DMS79 treated with DMSO at 0.1 percent for 48 hours (cell line): Measurements from ENCODE around the gene GPC6.

Experiments
- DNase-seq: peaks from one replicate; lab custom pipeline; 2025; lab: John Stamatoyannopoulos, UW

The GPC6 gene

GRCh38 chr13:93775507-93776108 is 549.0 kb downstream of the GPC6 start:
- no peak for DNase-seq

GRCh38 chr13:93776936-93777335 is 550.3 kb downstream of the GPC6 start:
- DNase-seq: no peak

GRCh38 chr13:93777504-93777903 is 550.9 kb downstream of the GPC6 start:
- DNase-seq: no peak

- no peak for DNase-seq
These were observed 551.9 kb downstream of the GPC6 start for GRCh38 chr13:93778548-93778947.

- no peak for DNase-seq
These were observed 557.6 kb downstream of the GPC6 start for GRCh38 chr13:93784191-93784590.

GRCh38 chr13:93786846-93787489 is 560.4 kb downstream of the GPC6 start:
- DNase-seq: no peak

- no peak for DNase-seq
These were observed 561.8 kb downstream of the GPC6 start for GRCh38 chr13:93788456-93788855.

GRCh38 chr13:93789058-93789457 is 562.5 kb downstream of the GPC6 start:
- DNase-seq: no peak

- no peak for DNase-seq
These were observed 567.7 kb downstream of the GPC6 start for GRCh38 chr13:93794197-93794885.

GRCh38 chr13:93797463-93797862 is 570.9 kb downstream of the GPC6 start:
- DNase-seq: no peak

- DNase-seq: no peak
These were observed 573.7 kb downstream of the GPC6 start for GRCh38 chr13:93800342-93800741.

- no peak for DNase-seq
These were observed 579.1 kb downstream of the GPC6 start for GRCh38 chr13:93805736-93806135.

GRCh38 chr13:93806861-93807260 is 580.3 kb downstream of the GPC6 start:
- no peak for DNase-seq

GRCh38 chr13:93810264-93810663 is 583.7 kb downstream of the GPC6 start:
- DNase-seq: no peak

GRCh38 chr13:93811071-93811737 is 584.6 kb downstream of the GPC6 start:
- DNase-seq: no peak

GRCh38 chr13:93811738-93812112 is 585.1 kb downstream of the GPC6 start:
- no peak for DNase-seq

- no peak for DNase-seq
These were observed 588.1 kb downstream of the GPC6 start for GRCh38 chr13:93814658-93815057.

GRCh38 chr13:93818345-93818744 is 591.7 kb downstream of the GPC6 start:
- DNase-seq: no peak

GRCh38 chr13:93819331-93819890 is 592.8 kb downstream of the GPC6 start:
- DNase-seq: no peak

- no peak for DNase-seq
These were observed 597.7 kb downstream of the GPC6 start for GRCh38 chr13:93824286-93824685.

GRCh38 chr13:93834051-93834450 is 607.4 kb downstream of the GPC6 start:
- no peak for DNase-seq

GRCh38 chr13:93843082-93843481 is 616.5 kb downstream of the GPC6 start:
- no peak for DNase-seq

GRCh38 chr13:93847162-93847561 is 620.6 kb downstream of the GPC6 start:
- DNase-seq: no peak
